Keratinocyte (primary cell): ENCODE measurements around the gene FOXJ3. TPM values are rescaled to one million over a fixed set of nuclear protein-coding genes. Genes with fewer than 3 reads are reported as not detected.
A peak's percentile ranks its signal among the peaks of the same experiment; 100 is the strongest.

Source experiments
- DNase-seq: peaks from one replicate; pipeline ENCODE4 v3.0.0-alpha.2; 2011; ENCODE audit warnings: low read depth, missing footprints, low spot score
- FAIRE-seq: peaks from 2 replicates; lab custom pipeline; 2011; peaks lifted over from hg19 to GRCh38; lab: Jason Lieb, UNC
- H2AFZ ChIP-seq: 2 replicates; pipeline ENCODE4 v1.6.0; 2012; ENCODE audit warnings: low read length, control low read depth, inconsistent platforms; ENCODE audit not compliant: control insufficient read depth
- H3K27ac ChIP-seq: 2 replicates; pipeline ENCODE4 v1.5.1; 2011; ENCODE audit warnings: low read length; ENCODE audit not compliant: control insufficient read depth, insufficient read depth
- H3K27me3 ChIP-seq: 3 replicates; pipeline ENCODE4 v1.6.0; 2011; ENCODE audit warnings: low read length; ENCODE audit not compliant: control insufficient read depth, insufficient read depth; ENCODE audit errors: extremely low read depth
- H3K36me3 ChIP-seq, 2 experiments: 2 replicates in 1 of 2; 3 replicates in 1 of 2; pipeline ENCODE4 v1.5.1; 2011; ENCODE audit warnings: low read length in 2 of 2, mild to moderate bottlenecking in 1 of 2; ENCODE audit not compliant: control insufficient read depth in 2 of 2, insufficient read depth in 2 of 2; ENCODE audit errors: extremely low read depth in 1 of 2
- H3K4me1 ChIP-seq: 3 replicates; pipeline ENCODE4 v1.5.1; 2011; ENCODE audit warnings: low read length; ENCODE audit not compliant: control insufficient read depth, insufficient read depth; ENCODE audit errors: extremely low read depth
- H3K4me2 ChIP-seq: 3 replicates; pipeline ENCODE4 v1.6.0; 2011; ENCODE audit warnings: low read depth, low read length; ENCODE audit not compliant: control insufficient read depth, insufficient read depth; ENCODE audit errors: extremely low read depth
- H3K4me3 ChIP-seq, 3 experiments: fragments of 200-600 bp in 1 of 3; sonication (generic) in 1 of 3; 2 replicates in 2 of 3; 3 replicates in 1 of 3; pipeline ENCODE4 v1.5.1; 2011 to 2016; ENCODE audit warnings: low read length in 3 of 3, mild to moderate bottlenecking in 3 of 3, control low read depth in 2 of 3, inconsistent platforms in 1 of 3, low read depth in 1 of 3, mixed read lengths in 1 of 3, mixed run types in 1 of 3, moderate library complexity in 1 of 3; ENCODE audit not compliant: control insufficient read depth in 2 of 3, insufficient read depth in 2 of 3; ENCODE audit errors: extremely low read depth in 1 of 3
- H3K79me2 ChIP-seq: 2 replicates; pipeline ENCODE4 v1.6.0; 2012; ENCODE audit warnings: low read length; ENCODE audit not compliant: control insufficient read depth, insufficient read depth
- H3K9ac ChIP-seq: 3 replicates; pipeline ENCODE4 v1.6.0; 2011; ENCODE audit warnings: low read length; ENCODE audit not compliant: control insufficient read depth, insufficient read depth; ENCODE audit errors: extremely low read depth
- H3K9me1 ChIP-seq: 3 replicates; pipeline ENCODE4 v1.6.0; 2011; ENCODE audit warnings: low read length; ENCODE audit not compliant: control insufficient read depth, insufficient read depth; ENCODE audit errors: extremely low read depth
- H3K9me3 ChIP-seq: 2 replicates; pipeline ENCODE4 v1.5.1; 2012; ENCODE audit warnings: low read depth, low read length; ENCODE audit not compliant: control insufficient read depth
- H4K20me1 ChIP-seq: 3 replicates; pipeline ENCODE4 v1.6.0; 2011; ENCODE audit warnings: low read length; ENCODE audit not compliant: control insufficient read depth, insufficient read depth; ENCODE audit errors: extremely low read depth
- CTCF ChIP-seq, 3 experiments: IDR thresholded peaks in 1 of 3; conservative IDR thresholded peaks in 1 of 3; optimal IDR thresholded peaks in 1 of 3; 2 replicates in 2 of 3; 3 replicates in 1 of 3; pipeline versions ENCODE3 to v1.5.1; 2011; ENCODE audit warnings: low read length in 3 of 3, mild to moderate bottlenecking in 3 of 3, moderate library complexity in 2 of 3, control low read depth in 1 of 3, inconsistent platforms in 1 of 3; ENCODE audit not compliant: insufficient read depth in 2 of 3; ENCODE audit errors: extremely low read depth in 1 of 3
- EZH2 ChIP-seq: IDR thresholded peaks from one replicate; pipeline ENCODE4 v1.6.1; 2012; ENCODE audit warnings: inconsistent platforms, mild to moderate bottlenecking, low read length, moderate library complexity
- dilution Hi-C: fragments of 300-500 bp; cut with MboI; formaldehyde crosslinking; loops from one replicate; pipeline ENCODE4 v1.7.0; 2020; ENCODE audit warnings: low sequenced_read_pairs; ENCODE audit not compliant: extremely low pct_ligation_motif_present
- polyA plus RNA-seq, 5 experiments: library from polyadenylated mRNA; depleted of rRNA in 3 of 5; stranded (reverse) in 3 of 5; stranded (forward) in 1 of 5; unstranded in 1 of 5; fragments of >200 nt; gene quantifications; 1 replicate in 1 of 5; 2 replicates in 3 of 5; 3 replicates in 1 of 5; pipeline versions ENCODE4 v1.2.1 to v1.2.3, GENCODE V29; 2011 to 2012; ENCODE audit warnings: missing spikeins in 2 of 5, low read depth in 1 of 5, low replicate concordance in 1 of 5

FOXJ3 gene
- polyA plus RNA-seq, 1 donor (not counting 4 experiments of a cell fraction or from before 2014, with no cell fraction given), result 40.2 TPM

DNA sequence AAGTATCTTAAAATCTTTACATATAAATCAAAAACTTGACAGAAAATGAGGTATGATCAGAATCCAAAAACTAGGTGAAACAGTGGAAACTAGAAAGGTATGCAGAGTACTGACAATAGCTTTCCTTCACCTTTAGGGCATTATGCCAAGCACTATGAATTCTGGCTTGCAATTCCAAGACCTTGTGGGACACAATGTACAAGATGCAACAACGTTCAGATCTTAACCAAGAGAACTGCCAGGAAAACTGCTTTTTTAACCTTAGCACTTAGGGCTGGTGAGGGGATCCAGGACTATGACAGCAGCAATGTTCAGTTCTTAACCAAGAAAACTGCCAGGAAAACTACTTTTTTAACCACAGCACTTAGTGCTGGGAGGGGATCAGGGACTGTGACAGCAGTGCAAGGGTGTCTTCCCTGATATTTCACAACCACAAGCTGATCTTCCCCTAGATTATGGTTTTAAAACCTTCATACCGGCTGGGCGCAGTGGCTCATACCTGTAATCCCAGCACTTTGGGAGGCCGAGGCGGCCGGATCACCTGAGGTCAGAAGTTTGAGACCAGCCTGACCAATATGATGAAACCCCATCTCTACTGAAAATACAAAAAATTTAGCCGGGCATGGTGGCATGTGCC, 22.3 kb downstream of the FOXJ3 start:
- Histone ChIP-seq H3K79me2 (peaks cover 86% of the 10 kb centered on the region), H3K27ac (no peak overlapping the region), H2AFZ (no peak overlapping the region), H3K4me1 (peaks cover 9% of the 10 kb centered on the region), H4K20me1 (peaks cover 13% of the 10 kb centered on the region), H3K4me3 (no peak overlapping the region), H3K4me2 (no peak overlapping the region), H3K36me3 (peaks cover 1 to 5% of the 10 kb centered on the region in 2 experiments), H3K27me3 (no peaks in the 10 kb centered on the region), H3K9me3 (no peaks in the 10 kb centered on the region), H3K9me1 (peaks cover 3% of the 10 kb centered on the region), H3K9ac (no peak overlapping the region)
- TF ChIP-seq CTCF (optimal IDR thresholded peaks at IDR 0.05 in 1 of 3, IDR thresholded peaks at IDR 0.05 in 1 of 3, conservative IDR thresholded peaks at IDR 0.05 in 1 of 3; ENCODE audit: extremely low read depth in 1 of 3, insufficient read depth in 2 of 3, low read length in 3 of 3) (no peak), EZH2 (no peak)
- dilution Hi-C loops, result no loop called here
- FAIRE-seq, result peak; percentile 75
- DNase-seq, result no peak

- H4K20me1 ChIP-seq, result peaks cover 13% of the 10 kb centered on the region
- no peak for TF ChIP-seq CTCF (optimal IDR thresholded peaks at IDR 0.05 in 1 of 3, IDR thresholded peaks at IDR 0.05 in 1 of 3, conservative IDR thresholded peaks at IDR 0.05 in 1 of 3; ENCODE audit: extremely low read depth in 1 of 3, insufficient read depth in 2 of 3, low read length in 3 of 3)
- TF ChIP-seq EZH2, result no peak
- no peaks in the 10 kb centered on the region for H3K27me3 ChIP-seq
- peaks cover 1 to 5% of the 10 kb centered on the region in 2 experiments for H3K36me3 ChIP-seq
- no peak overlapping the region for H3K4me3 ChIP-seq
- H2AFZ ChIP-seq, result no peak overlapping the region
- H3K4me2 ChIP-seq, result no peak overlapping the region
- no peaks in the 10 kb centered on the region for H3K9me3 ChIP-seq
- dilution Hi-C loops, result no loop called here
- H3K27ac ChIP-seq, result no peak overlapping the region
- FAIRE-seq, result no peak
- peaks cover 81% of the 10 kb centered on the region for H3K79me2 ChIP-seq
- DNase-seq, result no peak
- peaks cover 9% of the 10 kb centered on the region for H3K4me1 ChIP-seq
- H3K9me1 ChIP-seq, result peaks cover 3% of the 10 kb centered on the region
- H3K9ac ChIP-seq, result no peak overlapping the region
Measured at GRCh38 chr1:42311897-42312296, 23.1 kb downstream of the FOXJ3 start.
